ENCODE data around the gene ZNF605.

The ZNF605 gene

GRCh38 chr12:132872975-132873421, 83.1 kb downstream of the ZNF605 start:
- H3K4me3 ChIP-seq (ENCODE audit: control insufficient read depth, low read depth, low read length) = no peak overlapping the region
- DNase-seq (ENCODE audit: low read depth) = no peak
- TF ChIP-seq CTCF (IDR thresholded peaks at IDR 0.05; ENCODE audit: control insufficient read depth, insufficient read depth, low read depth, low read length, missing control alignments) = no peak

DNA sequence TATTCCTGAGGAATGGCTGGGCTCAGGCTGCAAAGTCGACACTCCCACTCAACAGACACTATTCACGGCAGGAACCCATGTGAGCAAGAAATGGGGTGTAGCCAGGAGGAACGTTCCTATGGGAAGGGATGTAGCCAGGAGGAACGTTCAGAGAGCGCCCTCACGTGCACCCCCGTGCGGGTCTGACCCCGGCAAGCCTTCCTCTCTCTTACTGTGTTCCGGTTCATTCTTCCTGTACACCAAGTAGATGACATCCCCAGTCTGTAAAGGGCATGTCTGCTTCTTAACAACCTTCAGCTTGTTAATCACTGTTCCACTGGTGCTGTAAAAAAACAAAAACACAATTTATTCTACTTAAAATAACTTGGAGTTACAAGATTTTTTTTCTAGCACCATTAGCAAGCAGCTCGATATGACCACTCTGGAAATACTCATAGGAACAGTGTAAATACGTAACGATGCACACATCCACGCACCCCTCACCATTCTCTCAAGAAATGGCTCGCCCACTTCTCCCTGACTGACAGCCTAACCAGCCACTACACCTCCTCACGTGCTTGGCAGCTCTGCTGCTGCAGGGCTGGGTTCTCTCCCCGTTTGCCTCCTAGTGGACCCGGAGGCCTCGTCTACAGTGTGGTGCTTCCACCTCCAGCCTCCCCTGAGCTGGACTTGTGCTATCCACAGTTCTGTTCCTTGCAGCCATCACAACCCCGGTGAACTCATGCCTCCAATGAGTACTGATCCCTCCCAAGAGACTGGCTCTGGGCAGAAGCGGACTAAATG, 83.8 kb downstream of the ZNF605 start:
- no peak overlapping the region for H3K4me3 ChIP-seq (ENCODE audit: control insufficient read depth, low read depth, low read length)
- DNase-seq (ENCODE audit: low read depth) = no peak
- no peak for TF ChIP-seq CTCF (IDR thresholded peaks at IDR 0.05; ENCODE audit: control insufficient read depth, insufficient read depth, low read depth, low read length, missing control alignments)

DNA sequence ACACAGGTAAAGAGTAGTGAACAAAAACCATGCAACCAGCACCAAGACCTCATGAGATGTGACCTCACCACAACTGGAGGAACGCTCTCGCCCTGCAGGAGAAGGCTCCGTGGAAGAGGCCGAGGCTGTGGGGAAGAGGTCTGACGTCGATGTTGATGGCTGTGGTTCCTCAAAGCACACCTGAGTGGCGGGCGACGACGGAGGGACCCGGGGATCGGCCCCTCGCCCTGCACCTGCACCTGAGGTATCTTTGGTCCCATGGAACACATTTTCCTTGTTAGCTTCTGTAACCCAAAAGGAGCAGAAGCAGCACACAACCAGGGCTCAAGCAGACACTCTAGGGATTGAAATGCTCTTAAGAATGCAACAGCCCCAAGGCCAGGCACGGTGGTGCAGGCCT, 86.6 kb downstream of the ZNF605 start:
- TF ChIP-seq CTCF (IDR thresholded peaks at IDR 0.05; ENCODE audit: control insufficient read depth, insufficient read depth, low read depth, low read length, missing control alignments) = no peak
- H3K4me3 ChIP-seq (ENCODE audit: control insufficient read depth, low read depth, low read length) = no peak overlapping the region
- DNase-seq (ENCODE audit: low read depth) = no peak
